Tibial nerve (tissue), 3 donors: Measurements from ENCODE around the gene OVOL2.

Experiments used
- CTCF ChIP-seq, 5 experiments: fragments of 200-600 bp in 3 of 5; fragments of 450-650 bp in 2 of 5; sonication (generic) in 3 of 5; IDR thresholded peaks; one replicate each; pipeline ENCODE4 v1.5.1; 2016 to 2019; ENCODE audit warnings: antibody characterized with exemption in 5 of 5, mild to moderate bottlenecking in 3 of 5, moderate library complexity in 2 of 5
- POLR2A ChIP-seq, 2 donors: fragments of 450-650 bp; IDR thresholded peaks; one replicate each; pipeline ENCODE4 v1.6.1; 2017; ENCODE audit warnings: antibody characterized with exemption in 2 of 2, mild to moderate bottlenecking in 2 of 2, moderate library complexity in 2 of 2

- TF ChIP-seq CTCF (IDR thresholded peaks at IDR 0.05) (no peak), POLR2A (IDR thresholded peaks at IDR 0.05) (no peak)
Measured at GRCh38 chr20:18019068-18019467, 38.6 kb downstream of the OVOL2 start.
